Suppressor macrophage treated with lipopolysaccharide for 1 hour (primary cell): Measurements from ENCODE around the gene CLEC20A.

ENCODE experiments used
- DNase-seq, 3 donors: peaks; one replicate each; pipeline ENCODE4 v3.0.0-alpha.2; 2020 to 2022

The CLEC20A gene

GRCh38 chr1:178467837-178468236, 28.9 kb downstream of the CLEC20A start:
- no peak for DNase-seq

DNA sequence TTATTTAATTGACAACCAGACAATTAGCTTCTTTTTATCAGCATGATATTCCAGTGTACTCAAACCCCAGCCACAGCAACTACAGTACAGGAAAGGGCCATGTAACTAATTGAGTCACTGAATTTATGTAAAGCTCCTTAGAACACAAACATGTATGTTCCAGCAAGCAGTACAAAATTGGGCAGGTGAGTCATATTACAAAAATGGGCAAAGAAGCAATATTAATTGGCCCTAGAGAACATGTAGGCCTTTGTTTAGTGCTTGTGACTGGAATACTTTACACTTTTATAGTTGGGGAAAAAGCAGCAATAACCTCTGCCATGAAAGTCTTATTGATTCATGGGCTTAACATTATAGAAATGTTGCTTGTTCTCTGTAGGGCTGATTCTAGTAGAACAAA, 31.8 kb downstream of the CLEC20A start:
- DNase-seq = no peak

- DNase-seq = no peak
Observed at GRCh38 chr1:178464566-178464965, 32.2 kb downstream of the CLEC20A start.

- DNase-seq = no peak
Observed at GRCh38 chr1:178464141-178464540, 32.6 kb downstream of the CLEC20A start.

- DNase-seq = peak in 1 of 3 donors; percentile 3
Observed at GRCh38 chr1:178461701-178462100, 35.1 kb downstream of the CLEC20A start.

DNA sequence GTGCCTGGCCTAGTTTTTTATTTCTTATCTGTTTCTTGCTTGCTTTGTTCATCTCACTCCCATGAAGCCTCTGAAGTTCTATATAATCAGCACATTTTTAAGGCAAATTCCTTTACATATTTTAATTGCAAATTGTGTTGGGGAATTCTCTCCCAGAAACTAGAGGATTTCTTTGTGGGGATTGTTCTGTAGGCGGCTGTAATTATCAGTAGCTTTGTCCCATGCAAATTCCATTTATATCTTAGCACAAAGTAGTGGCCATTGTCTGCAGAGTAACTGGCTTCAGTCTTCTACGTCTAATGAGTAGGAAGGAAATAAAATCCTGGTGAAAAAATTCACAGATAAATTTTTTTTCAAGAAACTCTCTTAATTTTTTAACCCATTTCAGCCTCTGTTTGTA, 35.7 kb downstream of the CLEC20A start:
- DNase-seq = no peak

DNA sequence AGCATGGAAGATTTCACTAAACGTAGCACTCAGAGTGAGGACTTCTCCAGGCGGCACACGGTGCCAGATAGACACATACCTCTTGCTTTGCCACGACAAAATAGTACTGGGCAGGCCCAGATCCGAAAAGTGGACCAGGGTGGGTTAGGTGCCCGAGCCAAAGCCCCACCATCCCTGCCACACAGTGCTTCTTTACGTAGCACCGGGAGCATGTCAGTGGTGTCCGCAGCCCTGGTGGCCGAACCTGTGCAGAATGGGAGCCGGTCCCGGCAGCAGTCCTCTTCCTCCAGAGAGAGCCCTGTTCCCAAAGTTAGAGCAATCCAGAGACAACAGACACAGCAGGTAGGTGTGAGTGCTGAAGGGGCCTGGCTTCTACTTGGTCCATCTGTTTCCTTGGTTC, 38.6 kb downstream of the CLEC20A start:
- DNase-seq = no peak

DNA sequence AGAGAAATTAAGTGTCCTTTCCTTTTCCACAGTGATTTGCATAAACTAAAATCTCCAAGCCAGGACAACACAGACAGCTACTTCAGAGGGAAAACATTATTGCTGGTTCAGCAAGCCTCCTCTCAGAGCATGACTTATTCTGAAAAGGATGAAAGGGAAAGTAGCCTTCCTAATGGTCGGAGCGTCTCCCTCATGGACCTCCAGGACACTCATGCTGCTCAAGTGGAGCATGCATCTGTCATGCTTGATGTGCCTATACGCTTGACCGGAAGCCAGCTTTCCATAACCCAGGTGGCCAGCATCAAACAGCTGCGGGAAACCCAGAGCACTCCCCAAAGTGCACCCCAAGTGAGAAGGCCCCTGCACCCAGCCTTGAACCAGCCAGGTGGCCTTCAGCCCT, 39.1 kb downstream of the CLEC20A start:
- no peak for DNase-seq

DNA sequence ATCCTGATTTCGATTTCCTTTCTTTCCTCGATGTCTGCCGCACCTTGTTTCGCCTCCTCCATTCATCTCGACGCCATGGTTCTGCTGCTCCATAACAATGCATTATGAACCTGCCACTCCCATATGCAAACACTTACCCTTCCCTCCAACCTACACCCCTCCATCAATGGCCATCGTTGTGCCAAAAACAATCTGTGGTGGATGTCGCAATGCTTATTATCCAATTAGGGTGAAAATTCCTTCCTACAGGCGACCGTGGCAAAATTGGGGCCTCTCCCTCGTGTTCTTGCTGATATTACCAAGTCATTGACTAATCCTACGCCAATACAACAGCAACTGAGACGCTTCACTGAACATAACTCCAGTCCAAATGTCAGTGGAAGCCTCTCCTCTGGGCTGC, 40.3 kb downstream of the CLEC20A start:
- no peak for DNase-seq

GRCh38 chr1:178452013-178452412, 44.8 kb downstream of the CLEC20A start:
- DNase-seq = no peak

DNA sequence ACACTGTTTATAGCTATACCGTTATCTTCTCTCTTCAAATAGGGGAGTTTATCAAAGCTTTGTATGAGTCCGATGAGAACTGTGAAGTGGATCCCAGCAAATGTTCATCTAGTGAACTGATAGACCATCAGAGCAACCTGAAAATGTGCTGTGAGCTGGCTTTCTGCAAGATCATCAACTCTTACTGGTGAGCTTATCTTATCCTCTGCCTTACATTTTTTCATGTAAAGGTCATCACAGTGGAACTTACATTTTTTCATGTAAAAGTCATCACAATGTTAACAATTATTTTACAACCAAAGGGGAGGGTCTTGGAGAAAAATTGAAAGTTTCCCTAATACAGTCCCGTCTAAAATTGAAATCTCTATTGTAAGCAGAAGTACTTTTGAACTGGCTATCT, 45.2 kb downstream of the CLEC20A start:
- DNase-seq = no peak

GRCh38 chr1:178450871-178451270, 45.9 kb downstream of the CLEC20A start:
- no peak for DNase-seq

GRCh38 chr1:178442925-178443324, 53.8 kb downstream of the CLEC20A start:
- DNase-seq = no peak

- DNase-seq = no peak
Observed at GRCh38 chr1:178438432-178438831, 58.3 kb downstream of the CLEC20A start.

- no peak for DNase-seq
Observed at GRCh38 chr1:178436899-178437298, 59.9 kb downstream of the CLEC20A start.

DNA sequence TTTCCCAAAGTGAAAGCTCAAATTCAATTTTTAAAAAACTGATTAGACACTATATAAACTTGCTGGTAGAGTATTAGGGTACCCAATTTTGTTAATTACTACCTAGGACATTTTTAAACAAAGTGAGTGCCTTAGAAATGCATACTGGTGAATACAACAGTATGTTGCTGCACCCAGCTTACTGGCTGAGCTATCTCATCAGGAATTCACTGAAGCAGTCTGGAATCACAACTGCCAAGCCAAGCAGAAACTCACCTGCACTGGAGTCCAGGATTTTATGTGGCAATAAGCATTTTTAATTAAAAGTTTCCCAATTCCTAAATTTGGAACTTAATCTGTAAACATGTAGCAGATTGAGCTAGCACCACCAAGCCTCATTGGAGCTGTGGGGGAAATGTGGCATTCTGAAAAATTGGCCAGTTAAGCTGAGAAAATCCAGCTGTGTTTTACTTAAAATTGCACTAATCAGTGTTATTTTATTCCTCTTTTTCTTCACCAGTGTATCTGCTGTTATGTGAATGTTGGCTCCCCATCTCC, 61.8 kb downstream of the CLEC20A start:
- no peak for DNase-seq

GRCh38 chr1:178434360-178434759, 62.4 kb downstream of the CLEC20A start:
- DNase-seq = no peak
